Measurements from ENCODE around the gene NCOA6. TPM values are rescaled to one million over a fixed set of nuclear protein-coding genes. Genes with fewer than 3 reads are reported as not detected.

The NCOA6 gene
- total RNA-seq, 1 donor from 2014 or later, result 29.1 TPM

DNA sequence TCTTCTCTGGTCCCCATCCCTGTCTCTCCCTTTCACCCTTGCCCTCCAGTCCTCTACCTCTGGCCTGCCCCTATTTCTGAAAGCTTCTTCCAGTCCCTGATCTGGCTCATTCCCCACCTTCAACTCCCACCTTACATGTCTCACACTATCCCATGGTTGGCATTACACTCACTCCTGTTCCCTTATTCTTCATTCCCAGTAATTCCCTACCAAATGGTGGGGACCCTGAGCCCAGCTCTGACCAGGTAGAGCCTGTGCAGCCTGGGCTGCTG is 114.9 kb downstream of the NCOA6 start:
- Mint-ChIP-seq H3K4me3 (peak overlapping the region; percentile 79), H3K9me3 (no peaks in the 10 kb centered on the region), H3K27me3 (ENCODE audit: insufficient read depth) (peaks cover 8% of the 10 kb centered on the region), H3K4me1 (ENCODE audit: low read depth) (peaks cover 35% of the 10 kb centered on the region), H3K27ac (peak overlapping the region; percentile 72), H3K36me3 (ENCODE audit: low read depth) (peaks cover 14% of the 10 kb centered on the region)
- intact Hi-C loops (cut with micrococcal nuclease), result no loop called here
- no peak for DNase-seq (ENCODE audit: low spot score)

DNA sequence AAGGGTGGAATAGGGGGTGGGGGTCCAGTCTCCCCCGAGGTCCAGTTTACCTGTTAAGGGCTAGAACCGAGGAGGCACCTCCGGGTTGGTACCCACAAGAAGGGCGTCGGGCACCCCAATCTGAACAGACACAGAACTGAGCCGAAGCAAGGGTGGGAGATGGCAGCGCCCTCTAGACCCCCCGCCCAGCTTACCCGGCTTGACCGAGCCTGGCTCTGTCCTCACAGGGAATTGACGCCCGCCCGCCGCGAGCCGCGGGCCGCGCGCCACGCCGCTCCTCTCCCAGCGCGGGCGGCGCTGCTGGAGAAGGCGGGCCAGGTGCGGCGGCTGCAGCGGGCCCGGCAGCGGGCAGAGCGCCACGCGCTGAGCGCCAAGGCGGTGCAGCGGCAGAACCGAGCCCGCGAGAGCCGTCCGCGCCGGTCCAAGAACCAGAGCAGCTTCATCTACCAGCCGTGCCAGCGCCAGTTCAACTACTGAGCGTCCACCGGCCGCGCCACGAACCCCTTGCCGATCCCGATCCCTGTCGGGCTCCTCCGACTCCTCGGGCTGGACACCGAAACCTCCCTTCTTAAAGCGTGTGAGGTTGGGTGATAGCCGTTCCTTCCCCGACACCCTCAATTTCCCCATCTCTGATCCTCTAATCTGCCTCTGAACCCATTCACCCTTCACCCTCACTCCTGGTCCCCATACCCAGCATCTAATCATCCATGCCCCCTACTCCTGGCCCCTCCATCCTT is 115.5 kb downstream of the NCOA6 start:
- intact Hi-C loops (cut with micrococcal nuclease), result loop anchor here (1.0 to 10.0 kb wide), 12 partner anchors 9 to 951 kb away; partner anchors contain the start of genes AHCY, ITCH, MAP1LC3A and MMP24OS
- H3K9me3 Mint-ChIP-seq, result no peaks in the 10 kb centered on the region
- peak overlapping the region; percentile 84 for H3K27ac Mint-ChIP-seq
- H3K36me3 Mint-ChIP-seq (ENCODE audit: low read depth), result peaks cover 11% of the 10 kb centered on the region
- H3K27me3 Mint-ChIP-seq (ENCODE audit: insufficient read depth), result peaks cover 8% of the 10 kb centered on the region
- peak overlapping the region; percentile 85 for H3K4me3 Mint-ChIP-seq
- no peak for DNase-seq (ENCODE audit: low spot score)
- peaks cover 40% of the 10 kb centered on the region for H3K4me1 Mint-ChIP-seq (ENCODE audit: low read depth)

DNA sequence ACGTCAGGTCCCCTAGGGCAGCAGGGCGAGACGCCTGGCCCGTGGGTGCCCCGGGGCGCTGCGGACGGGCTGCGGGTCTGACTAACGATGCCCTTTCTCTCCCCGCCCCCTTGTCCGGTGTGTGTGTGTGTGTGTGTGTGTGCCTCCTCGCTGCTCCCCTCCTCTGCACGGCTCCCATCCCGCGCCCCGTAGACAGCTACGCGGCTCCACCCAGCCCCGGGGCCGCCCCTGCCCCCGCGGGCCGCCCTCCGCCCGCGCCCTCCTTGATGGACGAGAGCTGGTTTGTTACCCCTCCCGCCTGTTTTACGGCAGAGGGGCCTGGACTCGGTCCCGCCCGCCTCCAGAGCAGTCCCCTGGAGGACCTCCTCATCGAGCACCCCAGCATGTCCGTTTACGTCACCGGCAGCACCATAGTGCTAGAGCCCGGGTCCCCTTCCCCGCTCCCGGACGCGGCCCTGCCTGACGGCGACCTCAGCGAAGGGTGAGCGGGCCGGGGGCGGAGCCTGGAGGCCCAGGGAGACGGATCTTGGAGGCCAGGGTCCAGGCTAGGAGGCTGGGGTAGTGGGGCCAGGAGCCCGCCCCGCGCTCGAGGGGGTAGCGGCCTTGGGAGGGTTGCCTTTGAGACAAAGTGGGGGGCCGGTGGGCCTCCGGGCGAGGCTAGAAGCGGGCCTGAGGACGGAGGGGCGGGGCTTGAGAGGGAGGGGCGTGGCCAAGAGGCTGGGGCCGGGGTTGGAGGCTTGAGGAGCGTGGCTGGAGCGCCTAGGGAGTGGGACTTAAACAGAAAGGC is 116.2 kb downstream of the NCOA6 start:
- H3K4me3 Mint-ChIP-seq, result peak overlapping the region; percentile 85
- intact Hi-C loops (cut with micrococcal nuclease), result loop anchor here (1.0 to 10.0 kb wide), 12 partner anchors 10 to 952 kb away; partner anchors contain the start of genes AHCY, ITCH, MAP1LC3A and MMP24OS
- H3K9me3 Mint-ChIP-seq, result no peaks in the 10 kb centered on the region
- H3K4me1 Mint-ChIP-seq (ENCODE audit: low read depth), result peaks cover 46% of the 10 kb centered on the region
- H3K27me3 Mint-ChIP-seq (ENCODE audit: insufficient read depth), result peaks cover 8% of the 10 kb centered on the region
- peaks cover 7% of the 10 kb centered on the region for H3K36me3 Mint-ChIP-seq (ENCODE audit: low read depth)
- DNase-seq (ENCODE audit: low spot score), result peak; percentile 73
- peak overlapping the region; percentile 84 for H3K27ac Mint-ChIP-seq

DNA sequence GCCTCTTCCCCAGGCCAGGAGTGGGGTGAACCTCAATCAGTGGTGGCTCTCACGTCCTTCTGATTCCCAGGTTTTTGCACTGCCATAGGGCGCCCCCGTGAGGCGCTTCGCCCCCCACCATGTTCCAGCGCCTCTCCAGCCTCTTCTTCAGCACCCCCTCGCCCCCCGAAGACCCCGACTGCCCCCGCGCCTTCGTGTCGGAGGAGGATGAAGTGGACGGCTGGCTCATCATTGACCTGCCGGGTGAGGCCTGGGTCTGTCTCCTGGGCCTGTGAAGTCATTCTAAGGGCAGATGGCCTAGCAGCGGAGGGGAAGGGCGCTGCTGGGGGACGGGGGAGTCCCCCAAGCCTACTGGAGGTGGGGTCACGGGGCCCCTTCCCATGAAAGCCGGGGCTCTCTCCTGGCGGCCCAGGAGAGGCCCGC is 116.8 kb downstream of the NCOA6 start:
- Mint-ChIP-seq H3K4me1 (ENCODE audit: low read depth) (peaks cover 48% of the 10 kb centered on the region), H3K36me3 (ENCODE audit: low read depth) (peaks cover 7% of the 10 kb centered on the region), H3K27ac (peak overlapping the region; percentile 69), H3K27me3 (ENCODE audit: insufficient read depth) (peaks cover 11% of the 10 kb centered on the region), H3K4me3 (peak overlapping the region; percentile 85), H3K9me3 (no peaks in the 10 kb centered on the region)
- intact Hi-C loops (cut with micrococcal nuclease), result loop anchor here (1.0 to 10.0 kb wide), 12 partner anchors 11 to 953 kb away; partner anchors contain the start of genes AHCY, ITCH, MAP1LC3A and MMP24OS
- peak; percentile 33 for DNase-seq (ENCODE audit: low spot score)

DNA sequence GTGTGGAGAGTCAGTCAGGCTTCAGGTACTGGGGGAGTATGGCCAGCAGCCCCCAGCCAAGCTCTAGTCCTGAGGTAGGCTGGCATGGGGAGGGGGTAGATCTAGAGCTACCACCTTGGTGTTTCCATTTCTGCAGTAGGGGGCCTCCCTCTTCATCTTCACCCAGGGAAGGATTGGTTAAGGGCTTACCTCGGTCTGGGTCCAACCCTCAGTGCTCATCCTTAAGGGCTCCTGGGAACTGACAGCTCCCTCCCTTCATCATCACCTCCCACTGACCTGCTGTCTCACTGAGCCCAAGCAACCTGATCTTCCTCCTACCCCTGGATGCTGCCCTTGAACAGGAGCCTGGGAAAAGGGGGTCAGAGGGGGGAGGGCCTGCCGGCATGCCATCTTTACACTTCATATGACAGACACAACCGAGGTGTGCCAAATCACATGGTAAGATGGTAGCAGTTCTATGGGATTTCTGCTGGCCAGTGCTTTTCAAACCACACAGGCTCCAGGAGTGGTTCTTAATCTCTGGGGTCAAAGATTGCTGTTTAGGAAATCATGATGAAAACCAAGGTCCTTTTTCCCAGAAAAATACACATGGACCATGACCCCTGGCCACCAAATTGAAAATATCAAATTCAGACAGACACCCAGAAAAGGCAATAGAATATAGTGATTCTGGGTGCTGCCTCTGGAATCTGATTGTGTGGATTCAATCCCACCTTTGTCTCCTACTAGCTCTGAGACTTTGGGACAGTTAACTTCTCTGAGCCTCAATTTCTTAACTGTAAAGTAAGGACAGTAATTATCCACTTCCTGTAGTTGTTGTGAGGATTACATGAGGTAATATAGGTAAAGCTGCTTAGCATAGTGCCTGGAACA is 118.3 kb downstream of the NCOA6 start:
- Mint-ChIP-seq H3K27me3 (ENCODE audit: insufficient read depth) (peaks cover 18% of the 10 kb centered on the region), H3K4me3 (peak overlapping the region; percentile 7), H3K36me3 (ENCODE audit: low read depth) (peaks cover 1% of the 10 kb centered on the region), H3K4me1 (ENCODE audit: low read depth) (peaks cover 59% of the 10 kb centered on the region), H3K9me3 (no peaks in the 10 kb centered on the region), H3K27ac (peak overlapping the region; percentile 12)
- intact Hi-C loops (cut with micrococcal nuclease), result loop anchor here (5.0 to 10.0 kb wide), 3 partner anchors 345 to 712 kb away; partner anchors contain the start of genes ITCH, MMP24OS and RALY
- DNase-seq (ENCODE audit: low spot score), result no peak

DNA sequence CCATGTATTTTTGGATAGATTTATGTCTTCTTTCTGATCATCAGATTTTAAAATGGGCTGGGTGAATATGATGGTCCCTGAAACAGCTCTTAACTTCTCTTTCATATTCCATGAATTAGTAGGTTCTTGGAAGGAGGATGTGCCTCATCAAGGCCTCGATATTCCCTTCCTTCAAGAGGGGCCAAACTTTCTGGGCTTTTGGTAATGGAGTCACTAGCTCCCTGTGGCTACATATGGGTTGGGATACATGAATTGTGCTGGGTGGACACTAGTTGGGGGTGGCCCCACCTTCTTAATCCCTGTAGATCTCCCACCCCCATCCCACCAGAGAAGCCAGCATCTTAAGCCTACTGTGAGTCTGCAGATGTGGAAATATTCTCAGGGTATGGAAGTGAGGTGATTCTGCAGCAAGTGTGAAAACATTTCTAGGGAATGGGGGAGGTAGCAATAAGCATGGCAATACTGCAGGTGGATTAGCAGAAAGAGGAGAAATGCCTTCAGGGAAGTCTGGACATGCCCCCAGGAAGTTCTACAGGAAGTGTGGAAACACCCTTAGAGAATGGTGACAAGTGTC is 119.1 kb downstream of the NCOA6 start:
- no peak for DNase-seq (ENCODE audit: low spot score)
- peaks cover 59% of the 10 kb centered on the region for H3K4me1 Mint-ChIP-seq (ENCODE audit: low read depth)
- no peak overlapping the region for H3K27ac Mint-ChIP-seq
- peak overlapping the region; percentile 7 for H3K4me3 Mint-ChIP-seq
- intact Hi-C loops (cut with micrococcal nuclease), result loop anchor here (5.0 to 10.0 kb wide), 3 partner anchors 344 to 712 kb away; partner anchors contain the start of genes ITCH, MMP24OS and RALY
- H3K9me3 Mint-ChIP-seq, result no peaks in the 10 kb centered on the region
- peaks cover 22% of the 10 kb centered on the region for H3K27me3 Mint-ChIP-seq (ENCODE audit: insufficient read depth)
- peaks cover 1% of the 10 kb centered on the region for H3K36me3 Mint-ChIP-seq (ENCODE audit: low read depth)

DNA sequence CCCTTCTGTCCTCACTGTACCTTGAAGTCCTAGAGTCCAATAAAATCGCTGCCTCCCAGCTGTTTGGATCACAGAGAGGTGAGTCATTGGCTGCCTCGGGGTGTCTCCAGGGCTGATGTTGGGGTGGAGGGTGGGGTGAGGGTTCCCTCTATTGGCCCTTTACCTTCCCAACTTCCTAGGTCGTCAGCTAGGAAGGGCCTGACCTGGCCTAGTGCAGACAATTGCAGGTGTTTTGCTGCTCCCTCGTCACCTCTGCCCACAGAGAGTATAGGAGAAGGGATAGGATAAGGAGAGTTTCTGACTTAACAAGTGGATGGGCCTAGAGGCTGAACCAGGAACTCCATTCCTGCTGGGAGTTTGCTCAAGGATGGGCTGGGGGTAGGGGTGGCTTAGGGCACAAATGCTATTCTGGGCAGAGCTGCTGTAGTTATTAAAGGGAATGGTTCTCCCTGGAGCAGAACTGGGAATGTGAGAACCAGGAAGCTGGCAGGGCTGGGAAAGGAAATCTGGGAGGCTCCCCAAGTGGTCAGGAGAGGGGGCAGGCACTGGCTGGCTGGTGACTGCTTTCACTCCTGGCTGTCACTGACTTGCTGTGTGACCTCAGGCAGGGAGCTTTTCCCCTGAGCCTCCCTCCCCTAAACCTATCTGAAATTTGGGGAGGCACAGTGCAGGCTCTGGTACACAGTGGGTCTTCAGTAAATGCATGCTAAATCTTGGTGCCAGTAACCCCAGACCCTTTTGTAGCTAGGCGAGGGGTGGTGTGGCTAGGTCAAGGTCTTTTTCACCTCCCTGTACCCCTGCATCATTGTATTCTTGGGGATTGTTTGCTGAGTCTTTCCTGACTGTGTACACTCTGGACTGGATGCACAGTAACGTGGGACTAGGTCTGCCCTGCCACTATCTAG is 119.8 kb downstream of the NCOA6 start:
- Mint-ChIP-seq H3K36me3 (ENCODE audit: low read depth) (no peaks in the 10 kb centered on the region), H3K27ac (peak overlapping the region; percentile 87), H3K9me3 (no peaks in the 10 kb centered on the region), H3K4me1 (ENCODE audit: low read depth) (peaks cover 57% of the 10 kb centered on the region), H3K4me3 (peak overlapping the region; percentile 86), H3K27me3 (ENCODE audit: insufficient read depth) (peaks cover 22% of the 10 kb centered on the region)
- intact Hi-C loops (cut with micrococcal nuclease), result loop anchor here (2.0 to 10.0 kb wide), 4 partner anchors 13 to 711 kb away; partner anchors contain the start of genes ITCH, MMP24OS and RALY
- no peak for DNase-seq (ENCODE audit: low spot score)

DNA sequence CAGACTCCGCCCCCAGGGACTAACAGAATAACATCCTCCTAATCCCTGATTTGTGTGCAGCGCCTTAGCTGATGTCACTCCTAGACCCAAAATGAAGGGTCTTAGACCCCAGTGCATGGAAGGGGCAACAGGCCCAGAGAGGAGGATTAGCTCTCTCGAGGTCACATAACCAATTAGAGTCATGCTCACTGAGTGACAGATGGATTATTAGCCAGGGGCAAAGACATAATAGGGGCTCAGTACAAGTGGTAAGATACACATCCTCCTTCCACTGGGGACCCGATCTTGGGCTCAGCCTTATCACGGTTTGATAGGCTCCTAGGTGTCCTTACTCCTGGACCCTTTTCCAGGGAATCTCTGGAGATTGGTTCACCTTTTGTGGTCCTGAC is 120.4 kb downstream of the NCOA6 start:
- peak overlapping the region; percentile 86 for H3K4me3 Mint-ChIP-seq
- intact Hi-C loops (cut with micrococcal nuclease), result loop anchor here (2.0 to 10.0 kb wide), 4 partner anchors 14 to 710 kb away; partner anchors contain the start of genes ITCH, MMP24OS and RALY
- peaks cover 52% of the 10 kb centered on the region for H3K4me1 Mint-ChIP-seq (ENCODE audit: low read depth)
- H3K27me3 Mint-ChIP-seq (ENCODE audit: insufficient read depth), result peaks cover 21% of the 10 kb centered on the region
- no peak for DNase-seq (ENCODE audit: low spot score)
- H3K36me3 Mint-ChIP-seq (ENCODE audit: low read depth), result no peaks in the 10 kb centered on the region
- H3K9me3 Mint-ChIP-seq, result no peaks in the 10 kb centered on the region
- peak overlapping the region; percentile 87 for H3K27ac Mint-ChIP-seq

DNA sequence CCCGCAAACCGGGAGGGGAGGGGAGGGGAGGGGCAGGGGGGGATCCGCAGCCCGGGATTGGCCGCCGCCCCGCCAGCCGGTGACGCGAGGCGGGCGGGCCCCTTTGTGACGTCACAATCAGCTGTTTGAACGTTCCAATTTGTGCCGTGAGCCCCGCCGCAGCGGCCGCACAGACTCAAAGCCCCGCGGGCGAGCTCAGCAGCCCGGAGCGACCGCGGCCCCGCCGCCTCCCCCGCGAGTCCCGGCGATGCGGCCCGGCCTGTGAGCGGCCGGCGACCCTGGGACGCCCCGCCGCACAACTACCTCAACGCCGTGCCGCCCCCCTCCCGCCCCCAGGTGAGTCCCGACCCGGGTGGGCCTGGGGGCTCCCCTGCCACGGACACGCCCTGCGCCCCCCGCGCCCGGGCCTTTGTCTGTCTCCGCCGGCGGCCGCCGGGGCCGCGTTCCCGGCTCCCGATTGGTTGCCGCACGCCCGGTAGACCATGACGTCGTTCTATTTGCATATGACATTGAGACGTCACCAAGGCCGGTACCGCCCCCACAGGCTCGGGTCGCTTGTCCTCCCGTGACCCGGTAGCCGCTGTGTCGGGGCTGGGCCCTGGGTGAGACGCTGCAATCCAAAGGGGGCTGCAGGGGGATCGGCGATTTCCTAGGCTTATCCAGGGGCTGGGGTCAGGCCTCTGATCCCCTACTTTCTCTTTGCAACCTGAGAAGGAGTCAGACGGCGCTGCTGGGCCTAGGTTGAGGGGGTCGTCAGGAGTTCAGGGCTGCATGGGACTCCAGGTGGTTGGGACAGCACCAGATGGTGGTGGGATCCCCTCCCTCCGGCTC is 121.1 kb downstream of the NCOA6 start, which contains the start of gene TP53INP2:
TSS of gene TP53INP2 (plus strand) at position 168 of the 831 bp plus-strand sequence. CDS start 4,396 bp downstream, outside the sequence.
- Mint-ChIP-seq H3K9me3 (no peaks in the 10 kb centered on the region), H3K27me3 (ENCODE audit: insufficient read depth) (peaks cover 21% of the 10 kb centered on the region), H3K4me3 (peak within 1 kb of the TSS; percentile 94), H3K36me3 (ENCODE audit: low read depth) (no peaks in the 10 kb centered on the region), H3K27ac (peak within 1 kb of the TSS; percentile 89), H3K4me1 (ENCODE audit: low read depth) (peaks cover 52% of the 10 kb centered on the region)
- peak; percentile 86 for DNase-seq (ENCODE audit: low spot score)
- intact Hi-C loops (cut with micrococcal nuclease), result loop anchor here (1.0 to 10.0 kb wide), 11 partner anchors 14 to 710 kb away; partner anchors contain the start of genes AHCY, DYNLRB1, ITCH and MAP1LC3A

DNA sequence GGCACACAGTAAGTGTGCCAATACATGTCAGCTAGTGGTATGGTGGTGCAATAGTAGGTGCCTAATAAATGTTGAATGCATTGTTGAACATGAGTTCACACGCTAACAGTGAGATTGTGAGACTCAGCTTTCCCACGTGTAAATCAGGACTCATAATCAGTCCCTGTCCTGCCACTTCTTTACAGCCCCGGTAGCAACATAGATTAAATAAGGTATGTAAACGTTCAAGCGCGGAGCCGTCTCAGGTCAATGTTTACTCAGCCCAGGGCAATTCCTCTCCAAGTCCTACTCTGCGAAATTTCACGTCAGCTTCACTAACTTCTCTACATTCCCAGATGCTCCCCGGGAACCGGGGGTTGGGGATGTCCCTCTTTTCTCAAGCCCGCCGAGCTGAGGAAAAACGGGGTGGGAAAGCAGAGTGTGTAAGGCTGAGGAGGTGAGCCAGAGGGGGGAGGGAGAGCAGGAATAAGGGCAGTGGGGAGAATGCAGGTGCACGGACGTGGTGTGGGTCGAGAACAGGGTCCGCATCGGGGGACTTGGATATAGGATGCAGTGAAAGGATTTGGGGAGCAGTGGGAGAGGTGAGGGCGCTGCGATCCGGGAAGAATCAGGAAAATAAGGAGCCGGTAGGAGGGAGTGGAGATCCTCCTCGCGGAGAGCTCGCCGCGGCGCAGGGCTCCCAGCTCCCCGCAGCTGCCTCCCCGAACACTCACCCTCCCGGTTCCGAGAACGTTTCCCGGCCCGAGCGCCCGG is 121.9 kb downstream of the NCOA6 start:
- H3K4me3 Mint-ChIP-seq, result peak overlapping the region; percentile 94
- DNase-seq (ENCODE audit: low spot score), result no peak
- H3K9me3 Mint-ChIP-seq, result no peaks in the 10 kb centered on the region
- peaks cover 20% of the 10 kb centered on the region for H3K27me3 Mint-ChIP-seq (ENCODE audit: insufficient read depth)
- H3K36me3 Mint-ChIP-seq (ENCODE audit: low read depth), result no peaks in the 10 kb centered on the region
- intact Hi-C loops (cut with micrococcal nuclease), result loop anchor here (1.0 to 10.0 kb wide), 10 partner anchors 15 to 709 kb away; partner anchors contain the start of genes AHCY, DYNLRB1, MAP1LC3A and MMP24OS
- peak overlapping the region; percentile 89 for H3K27ac Mint-ChIP-seq
- H3K4me1 Mint-ChIP-seq (ENCODE audit: low read depth), result peaks cover 49% of the 10 kb centered on the region
